ENCODE measurements around the gene ZNF174. TPM values are rescaled to one million over a fixed set of nuclear protein-coding genes. Genes with fewer than 3 reads are reported as not detected.
A peak's percentile ranks its signal among the peaks of the same experiment; 100 is the strongest.

The ZNF174 gene
- total and polyA plus RNA-seq, 4 donors = 3.8 to 4.6 (median 4.1) TPM

DNA sequence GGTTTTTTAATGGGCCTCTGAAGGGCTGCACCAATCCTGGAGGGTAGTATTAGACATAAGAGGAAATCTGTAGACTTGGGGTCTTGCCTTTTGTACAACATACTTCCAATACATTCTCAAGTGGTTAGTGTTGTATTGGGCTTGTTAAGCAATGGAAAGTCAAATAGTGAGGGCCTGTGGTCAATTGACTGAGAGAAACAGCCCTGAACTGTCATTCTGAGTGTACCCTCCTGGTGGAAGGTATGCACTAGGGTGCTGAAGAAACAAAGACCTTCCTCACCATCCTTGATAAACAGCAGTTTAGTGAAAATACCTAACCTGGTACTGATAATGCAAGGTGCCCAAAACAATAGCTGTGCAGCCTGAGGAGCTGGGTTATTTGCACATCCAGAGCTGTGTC, 23.1 kb upstream of the ZNF174 start:
- Histone ChIP-seq H3K27ac (ENCODE audit: low read depth in 1 of 2, low read length in 2 of 2) (no peak overlapping the region), H3K36me3 (ENCODE audit: control insufficient read depth in 4 of 4, insufficient read depth in 3 of 4, low read depth in 1 of 4, low read length in 3 of 4) (peaks cover 0 to 24% (median 19%) of the 10 kb centered on the region in 4 donors), H3K27me3 (ENCODE audit: control insufficient read depth in 4 of 4, insufficient read depth in 4 of 4, low read length in 3 of 4) (no peaks in the 10 kb centered on the region), H3K4me1 (ENCODE audit: control insufficient read depth in 4 of 4, insufficient read depth in 4 of 4, low read length in 3 of 4) (no peaks in the 10 kb centered on the region), H3K9ac (ENCODE audit: low read depth in 1 of 2, low read length in 2 of 2) (no peak overlapping the region), H3K4me3 (ENCODE audit: low read depth in 1 of 3, low read length in 3 of 3) (peak overlapping the region in 2 of 3 donors; percentile 40 to 42), H3K9me3 (ENCODE audit: control insufficient read depth in 4 of 4, low read length in 3 of 4) (peaks cover 50 to 65% (median 61%) of the 10 kb centered on the region in 4 donors)
- TF ChIP-seq TAF1 (conservative IDR thresholded peaks at IDR 0.05) (no peak), JUND (IDR thresholded peaks at IDR 0.05) (no peak), GABPA (IDR thresholded peaks at IDR 0.05 in 1 of 2, conservative IDR thresholded peaks at IDR 0.05 in 1 of 2) (no peak), NR2F2 (IDR thresholded peaks at IDR 0.05) (no peak), RXRA (IDR thresholded peaks at IDR 0.05) (no peak), RAD21 (IDR thresholded peaks at IDR 0.05) (no peak), FOXA2 (IDR thresholded peaks at IDR 0.05) (no peak)
- TF ChIP-seq, protein P1, sequence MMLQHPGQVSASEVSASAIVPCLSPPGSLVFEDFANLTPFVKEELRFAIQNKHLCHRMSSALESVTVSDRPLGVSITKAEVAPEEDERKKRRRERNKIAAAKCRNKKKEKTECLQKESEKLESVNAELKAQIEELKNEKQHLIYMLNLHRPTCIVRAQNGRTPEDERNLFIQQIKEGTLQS (IDR thresholded peaks at IDR 0.05) = no peak
- TF ChIP-seq, protein P2, sequence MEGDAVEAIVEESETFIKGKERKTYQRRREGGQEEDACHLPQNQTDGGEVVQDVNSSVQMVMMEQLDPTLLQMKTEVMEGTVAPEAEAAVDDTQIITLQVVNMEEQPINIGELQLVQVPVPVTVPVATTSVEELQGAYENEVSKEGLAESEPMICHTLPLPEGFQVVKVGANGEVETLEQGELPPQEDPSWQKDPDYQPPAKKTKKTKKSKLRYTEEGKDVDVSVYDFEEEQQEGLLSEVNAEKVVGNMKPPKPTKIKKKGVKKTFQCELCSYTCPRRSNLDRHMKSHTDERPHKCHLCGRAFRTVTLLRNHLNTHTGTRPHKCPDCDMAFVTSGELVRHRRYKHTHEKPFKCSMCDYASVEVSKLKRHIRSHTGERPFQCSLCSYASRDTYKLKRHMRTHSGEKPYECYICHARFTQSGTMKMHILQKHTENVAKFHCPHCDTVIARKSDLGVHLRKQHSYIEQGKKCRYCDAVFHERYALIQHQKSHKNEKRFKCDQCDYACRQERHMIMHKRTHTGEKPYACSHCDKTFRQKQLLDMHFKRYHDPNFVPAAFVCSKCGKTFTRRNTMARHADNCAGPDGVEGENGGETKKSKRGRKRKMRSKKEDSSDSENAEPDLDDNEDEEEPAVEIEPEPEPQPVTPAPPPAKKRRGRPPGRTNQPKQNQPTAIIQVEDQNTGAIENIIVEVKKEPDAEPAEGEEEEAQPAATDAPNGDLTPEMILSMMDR (IDR thresholded peaks at IDR 0.05; ENCODE audit: low read depth, low read length, missing input control) = no peak
- TF ChIP-seq, protein P3, sequence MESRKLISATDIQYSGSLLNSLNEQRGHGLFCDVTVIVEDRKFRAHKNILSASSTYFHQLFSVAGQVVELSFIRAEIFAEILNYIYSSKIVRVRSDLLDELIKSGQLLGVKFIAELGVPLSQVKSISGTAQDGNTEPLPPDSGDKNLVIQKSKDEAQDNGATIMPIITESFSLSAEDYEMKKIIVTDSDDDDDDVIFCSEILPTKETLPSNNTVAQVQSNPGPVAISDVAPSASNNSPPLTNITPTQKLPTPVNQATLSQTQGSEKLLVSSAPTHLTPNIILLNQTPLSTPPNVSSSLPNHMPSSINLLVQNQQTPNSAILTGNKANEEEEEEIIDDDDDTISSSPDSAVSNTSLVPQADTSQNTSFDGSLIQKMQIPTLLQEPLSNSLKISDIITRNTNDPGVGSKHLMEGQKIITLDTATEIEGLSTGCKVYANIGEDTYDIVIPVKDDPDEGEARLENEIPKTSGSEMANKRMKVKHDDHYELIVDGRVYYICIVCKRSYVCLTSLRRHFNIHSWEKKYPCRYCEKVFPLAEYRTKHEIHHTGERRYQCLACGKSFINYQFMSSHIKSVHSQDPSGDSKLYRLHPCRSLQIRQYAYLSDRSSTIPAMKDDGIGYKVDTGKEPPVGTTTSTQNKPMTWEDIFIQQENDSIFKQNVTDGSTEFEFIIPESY (IDR thresholded peaks at IDR 0.05) = no peak
- DNase-seq (ENCODE audit: low spot score) = no peak

DNA sequence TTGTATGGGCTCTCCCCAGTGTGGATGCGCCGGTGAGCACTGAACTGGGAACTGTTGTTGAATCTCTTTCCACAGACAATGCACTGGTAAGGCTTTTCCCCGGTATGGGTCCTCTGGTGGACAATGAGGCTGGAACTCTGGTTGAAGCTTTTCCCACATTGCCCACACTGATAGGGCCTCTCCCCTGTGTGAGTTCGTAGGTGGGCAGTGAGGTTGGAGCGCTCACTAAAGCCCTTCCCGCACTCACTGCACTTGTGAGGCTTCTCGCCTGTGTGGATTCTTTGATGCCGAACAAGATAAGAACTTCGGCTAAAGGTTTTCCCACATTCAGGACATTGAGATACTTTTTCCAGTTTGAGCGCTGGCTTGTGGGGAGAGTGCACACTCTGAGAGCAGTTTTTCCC, 18.0 kb upstream of the ZNF174 start:
- no peaks in the 10 kb centered on the region for H3K27me3 ChIP-seq (ENCODE audit: control insufficient read depth in 4 of 4, insufficient read depth in 4 of 4, low read length in 3 of 4)
- WGBS = 98% methylated on average over 10 of the region's 10 CpGs
- H3K9ac ChIP-seq (ENCODE audit: low read depth in 1 of 2, low read length in 2 of 2) = no peak overlapping the region
- TF ChIP-seq, protein P1 (IDR thresholded peaks at IDR 0.05) = no peak
- TF ChIP-seq TAF1 (conservative IDR thresholded peaks at IDR 0.05) (no peak), RXRA (IDR thresholded peaks at IDR 0.05) (no peak), JUND (IDR thresholded peaks at IDR 0.05) (no peak), SP1 (IDR thresholded peaks at IDR 0.05) (no peak), HNF4A (conservative IDR thresholded peaks at IDR 0.05) (no peak), EGR1 (IDR thresholded peaks at IDR 0.05; ENCODE audit: low read depth in 2 of 2) (no peak), RAD21 (IDR thresholded peaks at IDR 0.05) (no peak), NR2F2 (IDR thresholded peaks at IDR 0.05) (no peak), YY1 (IDR thresholded peaks at IDR 0.05) (no peak), FOXA1 (IDR thresholded peaks at IDR 0.05) (no peak), FOXA2 (IDR thresholded peaks at IDR 0.05) (no peak), HNF4G (IDR thresholded peaks at IDR 0.05) (no peak)
- TF ChIP-seq, protein P4, sequence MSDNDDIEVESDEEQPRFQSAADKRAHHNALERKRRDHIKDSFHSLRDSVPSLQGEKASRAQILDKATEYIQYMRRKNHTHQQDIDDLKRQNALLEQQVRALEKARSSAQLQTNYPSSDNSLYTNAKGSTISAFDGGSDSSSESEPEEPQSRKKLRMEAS (IDR thresholded peaks at IDR 0.05) = no peak
- TF ChIP-seq, protein P3 (IDR thresholded peaks at IDR 0.05) = no peak
- TF ChIP-seq, protein P2 (IDR thresholded peaks at IDR 0.05; ENCODE audit: low read depth, low read length, missing input control) = no peak
- peaks cover 53 to 67% (median 62%) of the 10 kb centered on the region in 4 donors for H3K9me3 ChIP-seq (ENCODE audit: control insufficient read depth in 4 of 4, low read length in 3 of 4)
- no peaks in the 10 kb centered on the region for H3K4me1 ChIP-seq (ENCODE audit: control insufficient read depth in 4 of 4, insufficient read depth in 4 of 4, low read length in 3 of 4)
- peaks cover 10 to 54% (median 49%) of the 10 kb centered on the region in 4 donors for H3K36me3 ChIP-seq (ENCODE audit: control insufficient read depth in 4 of 4, insufficient read depth in 3 of 4, low read depth in 1 of 4, low read length in 3 of 4)
- H3K4me3 ChIP-seq (ENCODE audit: low read depth in 1 of 3, low read length in 3 of 3) = peak overlapping the region in 2 of 3 donors; percentile 51 to 79
- DNase-seq (ENCODE audit: low spot score) = no peak
- H3K27ac ChIP-seq (ENCODE audit: low read depth in 1 of 2, low read length in 2 of 2) = no peak overlapping the region

Data from liver (tissue), 9 donors.